ENCODE measurements around the gene SSU72. TPM values are rescaled to one million over a fixed set of nuclear protein-coding genes. Genes with fewer than 3 reads are reported as not detected.

Gene SSU72
- total RNA-seq, 4 donors from 2014 or later = 204 to 294 (median 241) TPM

- WGBS, 2 donors = 65 to 78% methylated on average over 9 to 14 of the region's 14 CpGs
- TF ChIP-seq POLR2A (IDR thresholded peaks at IDR 0.05) (no peak), CTCF (IDR thresholded peaks at IDR 0.05) (no peak)
- Histone ChIP-seq H3K36me3 (no peaks in the 10 kb centered on the region), H3K4me3 (replicated peaks in 1 of 3) (no peak overlapping the region), H3K9me3 (no peaks in the 10 kb centered on the region), H3K4me1 (peaks cover 7 to 10% of the 10 kb centered on the region in 2 donors), H3K27me3 (no peaks in the 10 kb centered on the region), H3K27ac (no peak overlapping the region)
- no peak for DNase-seq
- intact Hi-C loops (cut with DNase I) = no loop called here
These were observed 30.4 kb upstream of the SSU72 start for GRCh38 chr1:1605034-1605591.

DNA sequence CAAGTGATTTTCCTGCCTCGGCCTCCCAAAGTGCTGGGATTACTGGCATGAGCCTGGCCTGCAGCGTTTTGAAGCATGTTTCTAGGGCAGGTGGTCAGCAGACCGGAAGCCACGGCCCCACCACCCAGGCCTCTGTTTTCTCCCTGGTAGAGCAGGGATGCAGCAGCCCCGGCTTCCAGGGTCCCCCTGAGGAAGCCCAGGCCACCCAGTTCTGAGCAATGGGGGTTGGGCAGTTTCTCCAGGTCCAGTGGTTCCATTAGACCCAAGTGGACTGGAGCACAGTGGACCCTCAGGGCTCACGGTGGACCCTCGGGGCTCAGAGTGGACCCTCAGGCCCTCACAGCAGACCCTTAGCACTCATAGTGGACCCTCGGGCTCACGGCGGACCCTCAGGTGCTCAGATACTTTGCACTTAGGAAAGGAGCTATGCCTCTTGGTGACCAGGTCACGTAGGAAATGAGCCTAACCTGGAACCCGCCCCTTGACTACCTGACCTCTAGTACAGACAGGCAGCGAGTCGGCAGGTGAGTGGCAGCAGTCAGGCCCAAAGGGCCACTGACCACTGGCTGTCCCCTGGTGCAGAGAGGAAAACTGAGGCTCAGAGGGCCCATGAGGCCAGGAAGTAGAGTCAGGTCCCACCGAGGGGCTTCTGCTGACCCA is 29.8 kb upstream of the SSU72 start:
- Histone ChIP-seq H3K4me1 (peaks cover 7 to 10% of the 10 kb centered on the region in 2 donors), H3K9me3 (no peaks in the 10 kb centered on the region), H3K4me3 (replicated peaks in 1 of 3) (no peak overlapping the region), H3K36me3 (no peaks in the 10 kb centered on the region), H3K27ac (no peak overlapping the region), H3K27me3 (no peaks in the 10 kb centered on the region)
- 80 to 86% methylated on average over 11 to 13 of the region's 15 CpGs for WGBS, 2 donors
- TF ChIP-seq CTCF (IDR thresholded peaks at IDR 0.05) (no peak), POLR2A (IDR thresholded peaks at IDR 0.05) (no peak)
- no peak for DNase-seq
- intact Hi-C loops (cut with DNase I) = no loop called here

- Histone ChIP-seq H3K27me3 (no peaks in the 10 kb centered on the region), H3K4me1 (peaks cover 7 to 16% of the 10 kb centered on the region in 2 donors), H3K9me3 (no peaks in the 10 kb centered on the region), H3K4me3 (replicated peaks in 1 of 3) (no peak overlapping the region), H3K36me3 (no peaks in the 10 kb centered on the region), H3K27ac (no peak overlapping the region)
- WGBS, 2 donors = 72 to 77% methylated on average over 7 to 8 of the region's 13 CpGs
- intact Hi-C loops (cut with DNase I) = no loop called here
- TF ChIP-seq POLR2A (IDR thresholded peaks at IDR 0.05) (no peak), CTCF (IDR thresholded peaks at IDR 0.05) (no peak)
- DNase-seq = no peak
These were observed 29.2 kb upstream of the SSU72 start for GRCh38 chr1:1603671-1604373.

GRCh38 chr1:1602968-1603506 is 28.4 kb upstream of the SSU72 start:
- no peaks in the 10 kb centered on the region for H3K36me3 ChIP-seq
- no peak for DNase-seq
- no peak for TF ChIP-seq CTCF (IDR thresholded peaks at IDR 0.05)
- TF ChIP-seq POLR2A (IDR thresholded peaks at IDR 0.05) = no peak
- no peak overlapping the region for H3K4me3 ChIP-seq (replicated peaks in 1 of 3)
- no peak overlapping the region for H3K27ac ChIP-seq
- H3K9me3 ChIP-seq = no peaks in the 10 kb centered on the region
- H3K27me3 ChIP-seq = no peaks in the 10 kb centered on the region
- peaks cover 7 to 24% of the 10 kb centered on the region in 2 donors for H3K4me1 ChIP-seq
- WGBS, 2 donors = 66 to 81% methylated on average over 9 of the region's 13 CpGs
- intact Hi-C loops (cut with DNase I) = no loop called here
